PC-3 (cell line): ENCODE data around the gene SYNE1.

ENCODE experiments used
- CTCF ChIP-seq: fragments of 300-600 bp; sonication (generic); conservative IDR thresholded peaks from 2 replicates; pipeline ENCODE4 v1.5.1; 2017; ENCODE audit warnings: antibody characterized with exemption, low read depth, mild to moderate bottlenecking, low read length
- EZH2 ChIP-seq: fragments of 300-600 bp; sonication (generic); IDR thresholded peaks from one replicate; pipeline ENCODE4 v1.6.1; 2017; ENCODE audit warnings: antibody characterized with exemption, mild to moderate bottlenecking, low read length; ENCODE audit not compliant: unreplicated experiment

- no peak for TF ChIP-seq CTCF
- no peak for TF ChIP-seq EZH2
These were observed 550.1 kb downstream of the SYNE1 start for GRCh38 chr6:152087096-152087495.
